Measurements from ENCODE around the gene TJP1. TPM values are rescaled to one million over a fixed set of nuclear protein-coding genes. Genes with fewer than 3 reads are reported as not detected.

Gene TJP1
- total and polyA plus RNA-seq, 4 donors, result 17.4 to 141 (median 71.5) TPM

GRCh38 chr15:29749365-29750086 lies 72.7 kb downstream of the TJP1 start:
- no peak overlapping the region for H3K4me3 ChIP-seq (ENCODE audit: low read length in 2 of 2)
- H3K9me3 ChIP-seq (ENCODE audit: control insufficient read depth, low read length), result no peaks in the 10 kb centered on the region
- ATAC-seq (ENCODE audit: low FRiP score) (peak; percentile 60), DNase-seq (no peak)
- no peaks in the 10 kb centered on the region for H3K27me3 ChIP-seq (ENCODE audit: control insufficient read depth in 1 of 2, insufficient read depth in 2 of 2, low read length in 1 of 2)
- 73 to 75% methylated on average over 15 of the region's 15 CpGs for WGBS, 2 donors
- H3K36me3 ChIP-seq (ENCODE audit: control insufficient read depth in 1 of 2, insufficient read depth in 2 of 2, low read length in 1 of 2), result peaks cover 0 to 2% of the 10 kb centered on the region in 2 donors
- intact Hi-C loops (cut with DNase I), result loop anchor here (5.0 to 10.0 kb wide), 5 partner anchors 65 to 325 kb away; no protein-coding TSS in a partner anchor
- H3K27ac ChIP-seq (ENCODE audit: low read depth in 1 of 2, low read length in 2 of 2), result no peak overlapping the region
- no peaks in the 10 kb centered on the region for H3K4me1 ChIP-seq (ENCODE audit: control insufficient read depth in 1 of 2, insufficient read depth in 2 of 2, low read length in 2 of 2)

- Histone ChIP-seq H3K27ac (ENCODE audit: low read depth in 1 of 2, low read length in 2 of 2) (no peak overlapping the region), H3K9me3 (ENCODE audit: control insufficient read depth, low read length) (no peaks in the 10 kb centered on the region), H3K4me1 (ENCODE audit: control insufficient read depth in 1 of 2, insufficient read depth in 2 of 2, low read length in 2 of 2) (no peaks in the 10 kb centered on the region), H3K36me3 (ENCODE audit: control insufficient read depth in 1 of 2, insufficient read depth in 2 of 2, low read length in 1 of 2) (no peaks in the 10 kb centered on the region), H3K4me3 (ENCODE audit: low read length in 2 of 2) (no peak overlapping the region), H3K27me3 (ENCODE audit: control insufficient read depth in 1 of 2, insufficient read depth in 2 of 2, low read length in 1 of 2) (no peaks in the 10 kb centered on the region)
- DNase-seq (no peak), ATAC-seq (ENCODE audit: low FRiP score) (no peak)
- intact Hi-C loops (cut with DNase I), result loop anchor here (5.0 to 10.0 kb wide), 5 partner anchors 63 to 327 kb away; no protein-coding TSS in a partner anchor
- WGBS, 2 donors, result 48 to 51% methylated on average over 3 of the region's 3 CpGs
Observed at GRCh38 chr15:29747837-29748417, 74.3 kb downstream of the TJP1 start.

- Histone ChIP-seq H3K36me3 (ENCODE audit: control insufficient read depth in 1 of 2, insufficient read depth in 2 of 2, low read length in 1 of 2) (peaks cover 1 to 4% of the 10 kb centered on the region in 2 donors), H3K4me3 (ENCODE audit: low read length in 2 of 2) (no peak overlapping the region), H3K27me3 (ENCODE audit: control insufficient read depth in 1 of 2, insufficient read depth in 2 of 2, low read length in 1 of 2) (no peaks in the 10 kb centered on the region), H3K9me3 (ENCODE audit: control insufficient read depth, low read length) (no peaks in the 10 kb centered on the region), H3K4me1 (ENCODE audit: control insufficient read depth in 1 of 2, insufficient read depth in 2 of 2, low read length in 2 of 2) (no peaks in the 10 kb centered on the region), H3K27ac (ENCODE audit: low read depth in 1 of 2, low read length in 2 of 2) (no peak overlapping the region)
- ATAC-seq (ENCODE audit: low FRiP score) (no peak), DNase-seq (no peak)
- WGBS, 2 donors, result 92 to 94% methylated on average over 3 of the region's 3 CpGs
- intact Hi-C loops (cut with DNase I), result loop anchor here (10.0 kb wide), 3 partner anchors 59 to 331 kb away; no protein-coding TSS in a partner anchor
Observed at GRCh38 chr15:29743475-29743874, 78.8 kb downstream of the TJP1 start.

GRCh38 chr15:29740692-29741311 lies 81.5 kb downstream of the TJP1 start:
- no peaks in the 10 kb centered on the region for H3K9me3 ChIP-seq (ENCODE audit: control insufficient read depth, low read length)
- H3K27me3 ChIP-seq (ENCODE audit: control insufficient read depth in 1 of 2, insufficient read depth in 2 of 2, low read length in 1 of 2), result no peaks in the 10 kb centered on the region
- H3K27ac ChIP-seq (ENCODE audit: low read depth in 1 of 2, low read length in 2 of 2), result no peak overlapping the region
- 96 to 100% methylated on average over 1 of the region's 1 CpG for WGBS, 2 donors
- ATAC-seq (ENCODE audit: low FRiP score), result no peak
- H3K36me3 ChIP-seq (ENCODE audit: control insufficient read depth in 1 of 2, insufficient read depth in 2 of 2, low read length in 1 of 2), result peaks cover 3 to 4% of the 10 kb centered on the region in 2 donors
- DNase-seq, result no peak
- intact Hi-C loops (cut with DNase I), result loop anchor here (10.0 kb wide), 3 partner anchors 56 to 334 kb away; no protein-coding TSS in a partner anchor
- no peaks in the 10 kb centered on the region for H3K4me1 ChIP-seq (ENCODE audit: control insufficient read depth in 1 of 2, insufficient read depth in 2 of 2, low read length in 2 of 2)
- H3K4me3 ChIP-seq (ENCODE audit: low read length in 2 of 2), result no peak overlapping the region

- peaks cover 3 to 4% of the 10 kb centered on the region in 2 donors for H3K36me3 ChIP-seq (ENCODE audit: control insufficient read depth in 1 of 2, insufficient read depth in 2 of 2, low read length in 1 of 2)
- H3K27ac ChIP-seq (ENCODE audit: low read depth in 1 of 2, low read length in 2 of 2), result peak overlapping the region in 1 of 2 donors; percentile 22
- DNase-seq (no peak), ATAC-seq (ENCODE audit: low FRiP score) (no peak)
- H3K9me3 ChIP-seq (ENCODE audit: control insufficient read depth, low read length), result no peaks in the 10 kb centered on the region
- no peaks in the 10 kb centered on the region for H3K4me1 ChIP-seq (ENCODE audit: control insufficient read depth in 1 of 2, insufficient read depth in 2 of 2, low read length in 2 of 2)
- intact Hi-C loops (cut with DNase I), result no loop called here
- H3K27me3 ChIP-seq (ENCODE audit: control insufficient read depth in 1 of 2, insufficient read depth in 2 of 2, low read length in 1 of 2), result no peaks in the 10 kb centered on the region
- H3K4me3 ChIP-seq (ENCODE audit: low read length in 2 of 2), result no peak overlapping the region
- 62 to 67% methylated on average over 2 of the region's 2 CpGs for WGBS, 2 donors
Observed at GRCh38 chr15:29736744-29737020, 85.6 kb downstream of the TJP1 start.

- intact Hi-C loops (cut with DNase I), result no loop called here
- no peak for ATAC-seq (ENCODE audit: low FRiP score)
- peak overlapping the region in 1 of 2 donors; percentile 22 for H3K27ac ChIP-seq (ENCODE audit: low read depth in 1 of 2, low read length in 2 of 2)
- no peak overlapping the region for H3K4me3 ChIP-seq (ENCODE audit: low read length in 2 of 2)
- peaks cover 3% of the 10 kb centered on the region in 2 donors for H3K36me3 ChIP-seq (ENCODE audit: control insufficient read depth in 1 of 2, insufficient read depth in 2 of 2, low read length in 1 of 2)
- no peaks in the 10 kb centered on the region for H3K4me1 ChIP-seq (ENCODE audit: control insufficient read depth in 1 of 2, insufficient read depth in 2 of 2, low read length in 2 of 2)
- H3K9me3 ChIP-seq (ENCODE audit: control insufficient read depth, low read length), result no peaks in the 10 kb centered on the region
- no peak for DNase-seq
- no peaks in the 10 kb centered on the region for H3K27me3 ChIP-seq (ENCODE audit: control insufficient read depth in 1 of 2, insufficient read depth in 2 of 2, low read length in 1 of 2)
- 73 to 85% methylated on average over 3 of the region's 3 CpGs for WGBS, 2 donors
Observed at GRCh38 chr15:29736012-29736743, 86.1 kb downstream of the TJP1 start.

GRCh38 chr15:29734917-29735572 lies 87.2 kb downstream of the TJP1 start:
- no peak overlapping the region for H3K4me3 ChIP-seq (ENCODE audit: low read length in 2 of 2)
- ATAC-seq (ENCODE audit: low FRiP score) (no peak), DNase-seq (no peak)
- H3K4me1 ChIP-seq (ENCODE audit: control insufficient read depth in 1 of 2, insufficient read depth in 2 of 2, low read length in 2 of 2), result no peaks in the 10 kb centered on the region
- H3K27me3 ChIP-seq (ENCODE audit: control insufficient read depth in 1 of 2, insufficient read depth in 2 of 2, low read length in 1 of 2), result no peaks in the 10 kb centered on the region
- H3K27ac ChIP-seq (ENCODE audit: low read depth in 1 of 2, low read length in 2 of 2), result no peak overlapping the region
- H3K36me3 ChIP-seq (ENCODE audit: control insufficient read depth in 1 of 2, insufficient read depth in 2 of 2, low read length in 1 of 2), result peaks cover 3% of the 10 kb centered on the region in 2 donors
- 76 to 81% methylated on average over 5 of the region's 5 CpGs for WGBS, 2 donors
- no peaks in the 10 kb centered on the region for H3K9me3 ChIP-seq (ENCODE audit: control insufficient read depth, low read length)
- intact Hi-C loops (cut with DNase I), result no loop called here

- WGBS, 2 donors, result 74 to 77% methylated on average over 3 of the region's 3 CpGs
- Histone ChIP-seq H3K4me3 (ENCODE audit: low read length in 2 of 2) (no peak overlapping the region), H3K27ac (ENCODE audit: low read depth in 1 of 2, low read length in 2 of 2) (no peak overlapping the region), H3K27me3 (ENCODE audit: control insufficient read depth in 1 of 2, insufficient read depth in 2 of 2, low read length in 1 of 2) (no peaks in the 10 kb centered on the region), H3K4me1 (ENCODE audit: control insufficient read depth in 1 of 2, insufficient read depth in 2 of 2, low read length in 2 of 2) (no peaks in the 10 kb centered on the region), H3K9me3 (ENCODE audit: control insufficient read depth, low read length) (no peaks in the 10 kb centered on the region), H3K36me3 (ENCODE audit: control insufficient read depth in 1 of 2, insufficient read depth in 2 of 2, low read length in 1 of 2) (peaks cover 0 to 3% of the 10 kb centered on the region in 2 donors)
- ATAC-seq (ENCODE audit: low FRiP score) (no peak), DNase-seq (no peak)
- intact Hi-C loops (cut with DNase I), result no loop called here
Observed at GRCh38 chr15:29731865-29732264, 90.4 kb downstream of the TJP1 start.
